Mesenteric fat pad (tissue), 1 donor: ENCODE data around the gene PRPF6. TPM values are rescaled to one million over a fixed set of nuclear protein-coding genes. Genes with fewer than 3 reads are reported as not detected.
A peak's percentile ranks its signal among the peaks of the same experiment; 100 is the strongest.

Source experiments
- DNase-seq: peaks from one replicate; pipeline ENCODE4 v3.0.0-alpha.2; 2020; ENCODE audit warnings: low spot score
- total RNA-seq: library from RNA; stranded (reverse); fragmentation: NEBNext Ultra II Directional; extraction: Animal tissue kit (Norgen Biotek cat#: 25700); gene quantifications from one replicate; pipeline ENCODE4 v1.2.1, GENCODE V29; 2021
- donor health status: DM: yes; HTN: yes; CAD: no.

Gene PRPF6
- total RNA-seq, 1 donor from 2014 or later: 46.3 TPM

- no peak for DNase-seq
Measured at GRCh38 chr20:64035066-64035932, 54.4 kb downstream of the PRPF6 start.

GRCh38 chr20:64035933-64036345 is 55.0 kb downstream of the PRPF6 start, which contains the start of gene C20orf204:
TSS of gene C20orf204 (plus strand) at chr20:64036182. CDS start at chr20:64036324, 142 bp downstream.
- no peak for DNase-seq

GRCh38 chr20:64036346-64037198 is 55.6 kb downstream of the PRPF6 start:
- no peak for DNase-seq

GRCh38 chr20:64037199-64037497 is 56.2 kb downstream of the PRPF6 start:
- no peak for DNase-seq

- DNase-seq: no peak
Measured at GRCh38 chr20:64037498-64038213, 56.7 kb downstream of the PRPF6 start.

- DNase-seq: no peak
Measured at GRCh38 chr20:64038224-64038564, 57.3 kb downstream of the PRPF6 start.

- peak; percentile 95 for DNase-seq
Measured at GRCh38 chr20:64038565-64039292, 57.8 kb downstream of the PRPF6 start.

GRCh38 chr20:64039293-64040160 is 58.6 kb downstream of the PRPF6 start:
- no peak for DNase-seq

GRCh38 chr20:64040231-64041039 is 59.5 kb downstream of the PRPF6 start:
- DNase-seq: no peak

- no peak for DNase-seq
Measured at GRCh38 chr20:64041040-64041780, 60.3 kb downstream of the PRPF6 start.

- no peak for DNase-seq
Measured at GRCh38 chr20:64041781-64042053, 60.8 kb downstream of the PRPF6 start.

- no peak for DNase-seq
Measured at GRCh38 chr20:64042054-64042781, 61.3 kb downstream of the PRPF6 start.

- no peak for DNase-seq
Measured at GRCh38 chr20:64043768-64044167, 62.8 kb downstream of the PRPF6 start.

GRCh38 chr20:64044484-64045247 is 63.7 kb downstream of the PRPF6 start:
- no peak for DNase-seq

- no peak for DNase-seq
Measured at GRCh38 chr20:64045346-64046011, 64.5 kb downstream of the PRPF6 start.

- no peak for DNase-seq
Measured at GRCh38 chr20:64047046-64047389, 66.1 kb downstream of the PRPF6 start.

- DNase-seq: no peak
Measured at GRCh38 chr20:64047968-64048401, 67.1 kb downstream of the PRPF6 start.
